ENCODE measurements around the gene DEUP1. TPM values are rescaled to one million over a fixed set of nuclear protein-coding genes. Genes with fewer than 3 reads are reported as not detected.

DEUP1 gene
- total RNA-seq, 1 donor from 2014 or later = not detected

DNA sequence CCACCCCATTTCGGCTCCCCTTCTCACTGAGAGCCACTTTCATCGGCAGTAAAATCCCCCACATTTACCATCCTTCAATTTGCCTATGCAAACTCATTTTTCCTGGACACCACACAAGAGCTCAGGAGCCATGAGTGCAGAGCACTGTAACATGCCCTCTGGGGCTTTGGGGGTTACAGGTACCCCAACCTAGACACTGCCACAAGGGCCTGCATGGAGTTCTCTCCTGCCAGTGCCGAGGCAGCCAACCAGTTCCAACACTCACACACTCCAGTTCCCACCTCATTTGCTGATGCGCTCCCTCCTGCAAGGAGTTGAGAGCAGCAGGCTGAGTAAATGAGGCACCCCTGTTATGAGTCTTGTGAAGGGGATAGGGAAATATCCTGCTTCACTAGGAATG, 136.5 kb downstream of the DEUP1 start:
- ATAC-seq = no peak
- DNase-seq = no peak
- intact Hi-C loops (cut with micrococcal nuclease) = no loop called here

DNA sequence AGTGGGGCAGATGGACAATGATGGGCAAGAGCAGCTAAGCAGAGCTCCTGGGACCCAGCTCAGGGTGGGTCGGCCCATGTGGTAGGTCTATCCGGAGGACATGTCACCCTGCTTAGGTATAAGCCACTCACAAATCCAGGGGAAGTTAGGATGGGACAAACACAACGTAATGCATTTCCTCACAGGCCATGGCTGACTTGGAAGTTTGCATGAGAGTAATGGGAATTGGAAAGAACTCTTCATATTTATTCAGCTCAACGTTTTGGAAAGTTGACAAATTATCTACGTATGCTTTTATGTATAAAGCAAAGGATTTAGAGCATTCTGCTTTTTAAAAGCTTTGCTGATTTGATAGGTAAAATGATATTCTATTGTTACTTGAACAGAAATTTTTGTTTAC, 137.7 kb downstream of the DEUP1 start:
- ATAC-seq (no peak), DNase-seq (no peak)
- intact Hi-C loops (cut with micrococcal nuclease) = no loop called here

DNA sequence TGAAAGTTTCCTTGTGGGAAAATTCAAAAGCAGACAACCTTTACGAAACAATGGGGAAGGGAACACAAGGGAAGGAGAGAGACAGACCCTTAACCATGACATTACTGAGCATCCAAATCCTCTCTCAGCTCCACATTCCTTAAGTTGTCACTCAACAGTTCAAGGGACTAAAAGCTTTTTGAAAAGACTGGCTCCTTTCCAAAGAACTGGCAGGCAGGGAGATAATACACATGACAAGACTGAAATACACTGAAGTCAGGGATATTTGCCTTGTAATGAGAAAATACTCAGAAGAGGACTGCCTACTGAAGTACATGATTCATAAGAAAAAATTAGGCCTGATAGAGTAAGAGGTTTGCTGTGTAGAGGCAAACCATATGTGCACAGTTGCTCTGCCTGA, 143.6 kb downstream of the DEUP1 start:
- ATAC-seq = no peak

DNA sequence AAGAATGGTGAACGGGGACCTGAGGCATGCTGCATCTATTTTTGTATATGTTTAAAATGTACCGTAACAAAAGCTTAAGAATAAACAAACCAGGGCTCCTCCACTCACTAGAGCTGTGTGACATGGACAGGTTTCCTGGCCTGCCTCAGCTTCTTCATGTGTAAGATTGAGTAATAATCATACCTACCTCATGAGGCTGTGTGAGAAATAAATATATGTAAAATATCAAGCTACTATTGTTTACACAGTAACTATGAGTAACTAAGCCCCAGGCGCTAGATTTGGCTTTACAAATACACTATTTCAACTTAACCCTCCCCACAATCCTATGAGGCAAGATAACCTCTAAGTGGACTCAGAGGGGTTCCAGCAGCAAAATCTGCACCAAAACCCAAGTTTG, 146.3 kb downstream of the DEUP1 start:
- intact Hi-C loops (cut with micrococcal nuclease) = no loop called here

More for the DNA sequence above, 143.6 kb downstream of the DEUP1 start:
- no peak for DNase-seq
- intact Hi-C loops (cut with micrococcal nuclease) = no loop called here

DNA sequence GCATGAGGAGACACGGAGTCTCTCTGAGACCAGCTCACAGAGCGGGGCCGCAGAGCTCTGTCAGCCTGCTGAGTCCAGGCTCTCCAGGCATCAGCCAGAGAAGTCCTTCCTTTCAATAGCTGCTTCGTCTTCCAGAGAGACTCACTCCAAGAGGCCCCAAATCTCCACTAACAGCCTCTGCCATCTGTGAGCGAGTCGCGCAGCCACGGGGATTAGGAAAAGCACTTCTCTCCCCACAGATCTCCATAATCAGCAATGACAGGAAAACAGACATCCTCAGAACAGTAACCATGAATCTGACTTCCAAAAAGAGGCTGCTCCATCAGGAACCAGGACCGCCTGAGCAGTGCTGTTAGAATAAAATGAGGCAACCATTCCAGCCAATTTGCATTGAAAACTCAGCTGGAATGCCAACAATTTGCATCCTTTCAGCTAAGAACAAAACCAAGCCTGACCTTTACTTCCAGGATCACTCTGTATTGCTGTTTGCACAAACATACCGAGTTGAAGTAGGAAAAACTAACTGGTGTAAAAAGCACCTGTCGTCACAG, 147.2 kb downstream of the DEUP1 start:
- DNase-seq (no peak), ATAC-seq (peak; percentile 18)
- intact Hi-C loops (cut with micrococcal nuclease) = no loop called here

More for the DNA sequence above, 146.3 kb downstream of the DEUP1 start:
- DNase-seq = no peak
- no peak for ATAC-seq

DNA sequence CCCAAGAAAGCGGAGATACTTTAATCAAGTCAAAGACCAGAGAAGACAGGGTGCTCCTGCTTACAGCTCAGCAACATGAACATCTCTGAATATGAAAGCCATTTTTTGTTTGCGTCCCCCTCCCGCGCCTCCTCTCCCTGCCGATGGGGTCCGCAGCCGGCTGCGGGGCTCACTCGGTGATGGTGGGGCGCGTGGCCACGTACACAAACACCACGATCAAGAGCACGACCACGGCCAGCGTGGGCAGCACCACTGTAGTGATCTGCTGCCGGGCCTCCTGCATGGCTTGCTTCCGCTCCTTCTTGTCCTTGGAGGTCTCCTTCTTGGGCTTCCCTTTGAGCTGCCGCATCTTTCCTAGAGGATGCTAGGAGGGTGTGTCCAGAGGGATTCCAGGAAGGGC, 148.3 kb downstream of the DEUP1 start:
- no peak for DNase-seq
- ATAC-seq = no peak
- intact Hi-C loops (cut with micrococcal nuclease) = no loop called here

DNA sequence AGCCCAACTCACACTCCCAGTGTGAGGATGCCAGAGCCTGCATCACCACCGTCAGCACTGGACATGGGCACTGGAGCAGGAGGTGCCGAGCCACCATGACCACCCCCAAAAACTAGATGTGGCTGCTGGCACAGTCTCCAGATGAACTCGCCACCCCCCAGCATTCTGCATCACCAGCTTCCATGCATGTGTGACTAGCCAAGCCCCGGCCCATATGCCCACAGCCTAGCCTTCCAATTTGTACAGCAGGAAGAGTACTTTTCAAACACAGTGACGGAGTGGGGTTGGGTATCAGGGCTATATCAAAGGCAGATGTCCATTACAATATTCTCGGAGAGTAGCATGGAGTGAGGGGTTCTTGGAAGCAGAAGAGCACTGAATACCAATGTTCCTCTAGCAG, 149.7 kb downstream of the DEUP1 start:
- ATAC-seq (no peak), DNase-seq (no peak)
- intact Hi-C loops (cut with micrococcal nuclease) = no loop called here

DNA sequence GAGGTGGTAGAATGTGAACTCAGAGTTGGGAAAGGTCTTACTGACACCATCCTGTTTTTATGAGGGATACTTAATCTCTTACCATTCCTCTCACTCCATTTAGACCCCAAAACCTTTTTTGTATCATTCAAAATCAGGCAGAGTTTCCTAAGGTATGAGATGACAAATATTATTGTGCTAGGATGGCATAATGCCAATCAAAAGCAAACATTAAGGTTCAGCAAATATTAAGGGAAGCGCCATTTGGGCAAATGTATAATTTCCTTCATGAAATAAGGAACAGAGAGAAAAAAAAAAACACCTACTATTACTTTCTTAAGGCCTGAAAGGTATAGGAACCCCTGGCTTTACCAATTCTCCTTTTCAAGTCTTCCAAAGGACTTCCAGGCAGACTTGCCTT, 150.2 kb downstream of the DEUP1 start:
- DNase-seq = no peak
- intact Hi-C loops (cut with micrococcal nuclease) = no loop called here
- ATAC-seq = no peak

DNA sequence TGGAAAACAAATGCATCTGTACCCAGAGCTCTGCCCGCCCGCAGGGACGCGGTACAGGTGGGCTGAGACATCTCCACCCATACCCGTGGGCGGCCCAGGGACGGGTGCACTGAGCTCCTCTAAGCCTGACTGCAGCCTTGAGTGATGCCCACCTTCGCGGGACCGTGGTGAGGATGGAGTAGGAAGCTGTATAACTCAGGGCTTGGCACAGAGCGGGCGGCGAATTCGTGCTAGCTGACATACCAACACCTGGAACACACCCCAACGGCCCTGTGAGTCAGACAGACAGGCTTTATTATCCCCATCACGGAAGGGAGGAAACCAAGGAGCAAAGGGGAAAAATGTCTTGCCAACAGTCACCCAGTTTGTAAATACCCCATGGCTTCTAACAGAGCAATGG, 150.7 kb downstream of the DEUP1 start:
- intact Hi-C loops (cut with micrococcal nuclease) = no loop called here
- DNase-seq = no peak
- ATAC-seq = no peak

DNA sequence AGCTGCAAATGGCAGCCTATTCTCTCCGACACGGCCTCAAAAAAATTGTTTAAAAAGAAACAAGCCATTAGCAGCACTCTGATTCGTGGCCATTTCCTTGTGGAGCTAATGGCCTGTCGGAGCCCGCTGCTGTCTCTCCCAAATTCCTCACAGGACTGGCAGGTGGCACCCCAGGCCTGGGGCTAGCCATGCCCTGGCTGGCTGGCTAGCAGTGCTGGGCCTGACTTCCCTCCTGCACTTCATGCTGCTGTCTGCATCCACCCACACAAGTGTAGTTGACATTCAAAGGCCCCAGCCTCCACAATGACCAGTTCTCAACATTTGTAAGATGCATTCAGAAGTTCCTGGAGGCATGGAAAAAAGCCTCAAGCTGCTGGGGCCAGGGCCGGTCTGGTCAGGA, 151.2 kb downstream of the DEUP1 start:
- DNase-seq = peak; percentile 45
- peak; percentile 72 for ATAC-seq
- intact Hi-C loops (cut with micrococcal nuclease) = no loop called here

DNA sequence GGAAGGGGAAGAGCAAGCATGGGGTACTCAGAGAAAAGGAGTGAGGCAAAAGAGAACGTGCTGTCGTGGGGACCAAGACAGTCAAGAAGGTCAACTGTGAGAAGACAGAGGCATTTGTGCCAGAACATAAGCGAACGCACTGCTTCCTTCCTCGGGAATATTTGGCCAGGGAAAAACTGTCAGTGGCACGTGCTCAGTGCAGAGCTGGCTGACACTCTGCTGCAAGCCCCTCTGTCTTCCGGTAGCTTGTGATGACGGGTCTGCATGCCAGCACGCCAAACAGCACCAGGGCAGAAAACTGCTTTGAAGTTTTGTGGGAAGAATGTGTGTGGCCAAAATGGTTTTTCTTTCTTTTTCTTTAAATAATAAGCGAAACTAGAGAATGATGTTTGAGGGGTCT, 152.0 kb downstream of the DEUP1 start:
- ATAC-seq (no peak), DNase-seq (no peak)
- intact Hi-C loops (cut with micrococcal nuclease) = no loop called here

DNA sequence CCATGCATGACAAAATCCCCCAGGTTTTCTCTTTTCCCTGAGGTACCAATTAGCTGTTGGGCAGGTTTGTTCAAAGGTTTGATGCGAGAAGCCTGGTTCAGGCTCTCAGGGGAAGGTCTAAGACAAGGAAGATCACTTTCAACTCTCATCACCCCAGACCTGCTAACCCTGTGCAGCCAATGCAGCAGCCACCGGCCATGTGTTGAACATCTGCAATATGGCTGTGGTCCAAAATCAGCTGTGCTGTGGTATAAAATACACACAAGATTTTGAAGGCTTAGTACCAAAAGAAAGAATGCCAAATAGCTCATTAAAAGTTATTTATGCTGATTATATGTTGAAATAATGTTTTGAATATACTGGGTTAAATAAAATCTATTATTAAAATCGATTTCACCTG, 154.2 kb downstream of the DEUP1 start:
- intact Hi-C loops (cut with micrococcal nuclease) = no loop called here
- DNase-seq (no peak), ATAC-seq (peak; percentile 29)

DNA sequence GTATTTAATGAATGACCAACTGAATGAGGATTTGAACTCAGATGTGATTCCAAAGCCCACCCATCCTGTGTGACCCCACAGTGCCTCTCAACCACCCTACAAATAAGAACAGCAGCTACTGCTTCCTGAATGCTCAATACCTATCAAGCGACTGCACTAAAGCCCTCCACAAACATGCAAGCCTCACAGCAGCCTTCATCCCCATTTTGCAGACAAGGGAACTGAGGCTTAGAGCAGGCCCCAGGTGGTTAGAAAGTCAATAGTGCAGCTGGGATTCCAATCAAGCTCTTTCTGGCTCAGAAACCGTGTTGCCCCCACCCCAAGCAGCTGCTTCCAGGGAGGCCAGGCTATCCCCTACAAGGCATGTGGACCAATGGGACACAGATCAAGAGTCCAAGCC, 155.4 kb downstream of the DEUP1 start:
- no peak for DNase-seq
- intact Hi-C loops (cut with micrococcal nuclease) = no loop called here
- ATAC-seq = no peak

DNA sequence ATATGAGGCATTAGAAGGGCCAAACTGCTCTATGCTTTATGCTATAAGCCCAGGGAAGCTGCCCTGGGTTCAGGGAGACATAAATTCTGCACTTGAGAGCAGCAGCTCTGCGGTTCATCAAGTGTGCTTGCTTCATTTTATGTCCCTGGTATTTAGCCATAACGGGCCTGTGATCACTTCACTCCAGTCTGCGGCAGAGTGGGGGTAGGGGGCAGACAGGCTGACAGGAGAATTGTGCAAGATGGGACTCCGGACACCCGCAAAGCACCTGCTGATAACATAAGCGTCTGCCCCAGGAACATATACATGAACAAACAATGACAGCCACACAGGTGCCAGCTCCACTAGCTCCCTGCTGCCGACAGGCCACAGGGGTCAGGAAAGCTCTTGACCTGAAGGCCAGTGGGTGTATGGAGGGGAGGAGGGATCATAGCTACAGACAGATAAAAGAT, 156.5 kb downstream of the DEUP1 start:
- DNase-seq (no peak), ATAC-seq (peak; percentile 58)
- intact Hi-C loops (cut with micrococcal nuclease) = no loop called here

Other genes starting within 250 kb of the DEUP1 start
- gene SLC36A4, start 132.8 kb upstream of the DEUP1 start, total RNA-seq = 6.9 TPM
- gene SMCO4, start 212.6 kb downstream of the DEUP1 start, total RNA-seq = 50.7 TPM